GM12874 (cell line): ENCODE results near the gene P3H4.

Experiments
- CTCF ChIP-seq: IDR thresholded peaks from 2 replicates; pipeline ENCODE4 v1.5.1; 2011; ENCODE audit warnings: low read depth, mild to moderate bottlenecking, control low read depth, low read length, moderate library complexity; ENCODE audit not compliant: insufficient read depth

Gene P3H4

GRCh38 chr17:41792845-41793783 lies 18.6 kb downstream of the P3H4 start:
- TF ChIP-seq CTCF, result no peak

- TF ChIP-seq CTCF, result no peak
These were observed 24.7 kb downstream of the P3H4 start for GRCh38 chr17:41787021-41787418.

GRCh38 chr17:41786227-41787020 lies 25.3 kb downstream of the P3H4 start, which contains the start of gene JUP:
TSS of gene JUP (minus strand) at chr17:41786711. CDS start at chr17:41771854, 14,857 bp downstream.
- peak; percentile 64 for TF ChIP-seq CTCF

- TF ChIP-seq CTCF, result no peak
These were observed 25.9 kb downstream of the P3H4 start for GRCh38 chr17:41785859-41786226.

- no peak for TF ChIP-seq CTCF
These were observed 26.5 kb downstream of the P3H4 start for GRCh38 chr17:41785091-41785858.

DNA sequence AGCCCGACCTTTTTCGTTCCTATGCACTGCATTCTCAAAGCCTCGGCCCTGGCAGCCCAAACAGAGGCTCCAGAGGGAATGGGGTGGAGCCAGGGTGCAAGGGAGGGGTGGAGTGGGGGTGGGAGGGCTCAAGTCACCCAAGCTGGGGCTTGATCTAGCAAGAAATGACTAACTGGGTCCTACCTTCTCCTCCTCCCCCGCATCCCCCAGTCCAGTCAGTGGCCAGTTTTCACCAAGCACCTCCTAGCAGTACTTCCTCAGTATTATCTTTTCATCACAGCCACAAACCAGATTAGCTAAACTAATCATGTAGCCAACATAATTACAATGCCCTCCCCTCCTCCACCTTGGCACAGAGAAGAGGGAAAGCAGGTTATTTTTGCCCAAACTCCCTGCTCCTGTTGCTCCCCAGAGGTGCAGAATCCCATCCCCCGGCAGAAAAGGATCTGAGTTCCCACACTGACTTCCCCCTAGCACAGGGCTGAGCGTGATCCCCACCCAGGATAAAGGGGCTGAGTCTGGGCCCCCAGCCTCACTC lies 27.5 kb downstream of the P3H4 start:
- no peak for TF ChIP-seq CTCF
